ENCODE data around the gene ROM1. TPM values are rescaled to one million over a fixed set of nuclear protein-coding genes. Genes with fewer than 3 reads are reported as not detected.
"Not testable (repeated sequence)": the region's sequence is repeated elsewhere in the genome, so short reads cannot be mapped to it uniquely, and the experiment has no call there.

Gene ROM1
- total RNA-seq, 1 donor from 2014 or later, result 8.7 TPM

DNA sequence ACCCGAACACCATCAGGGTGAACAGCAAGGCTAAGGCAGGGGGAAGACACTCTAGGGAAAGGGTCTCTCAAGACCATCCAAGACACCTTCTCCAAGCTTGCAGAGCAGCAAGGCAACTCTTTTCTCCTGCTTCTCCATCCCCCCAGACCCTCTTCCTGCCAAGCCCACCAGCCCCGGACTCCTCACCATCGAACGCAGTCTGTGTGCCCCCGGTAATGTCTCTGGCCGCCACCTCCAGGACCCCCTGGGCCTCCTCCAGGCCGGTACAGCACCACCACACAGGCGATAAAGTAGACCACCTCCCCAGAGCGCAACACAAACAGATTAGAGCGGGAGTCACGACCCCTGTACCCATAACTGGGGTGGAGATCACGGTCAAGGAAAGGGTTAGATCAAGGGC, 4.3 kb upstream of the ROM1 start:
- no peak for DNase-seq (ENCODE audit: low spot score)

DNA sequence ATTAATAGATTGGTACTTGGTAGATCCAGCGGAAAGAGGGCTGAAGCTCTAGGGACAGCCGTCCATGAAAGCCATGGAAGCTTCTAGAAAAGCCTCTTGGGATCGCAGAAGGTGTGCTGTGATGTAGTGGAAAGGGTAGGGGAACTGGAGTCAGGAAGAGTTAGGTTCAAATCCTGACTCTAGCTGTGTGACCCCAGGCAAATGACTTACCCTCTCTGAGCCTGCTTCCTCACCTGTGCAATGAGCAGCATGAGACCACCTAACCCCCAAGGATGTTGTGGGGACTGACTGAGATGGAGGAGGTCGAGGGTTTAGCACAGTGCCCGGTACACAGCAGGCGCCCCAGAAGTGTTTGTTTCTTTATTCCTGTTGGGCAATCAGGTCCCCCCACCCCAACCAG, 2.7 kb upstream of the ROM1 start:
- no peak for DNase-seq (ENCODE audit: low spot score)

DNA sequence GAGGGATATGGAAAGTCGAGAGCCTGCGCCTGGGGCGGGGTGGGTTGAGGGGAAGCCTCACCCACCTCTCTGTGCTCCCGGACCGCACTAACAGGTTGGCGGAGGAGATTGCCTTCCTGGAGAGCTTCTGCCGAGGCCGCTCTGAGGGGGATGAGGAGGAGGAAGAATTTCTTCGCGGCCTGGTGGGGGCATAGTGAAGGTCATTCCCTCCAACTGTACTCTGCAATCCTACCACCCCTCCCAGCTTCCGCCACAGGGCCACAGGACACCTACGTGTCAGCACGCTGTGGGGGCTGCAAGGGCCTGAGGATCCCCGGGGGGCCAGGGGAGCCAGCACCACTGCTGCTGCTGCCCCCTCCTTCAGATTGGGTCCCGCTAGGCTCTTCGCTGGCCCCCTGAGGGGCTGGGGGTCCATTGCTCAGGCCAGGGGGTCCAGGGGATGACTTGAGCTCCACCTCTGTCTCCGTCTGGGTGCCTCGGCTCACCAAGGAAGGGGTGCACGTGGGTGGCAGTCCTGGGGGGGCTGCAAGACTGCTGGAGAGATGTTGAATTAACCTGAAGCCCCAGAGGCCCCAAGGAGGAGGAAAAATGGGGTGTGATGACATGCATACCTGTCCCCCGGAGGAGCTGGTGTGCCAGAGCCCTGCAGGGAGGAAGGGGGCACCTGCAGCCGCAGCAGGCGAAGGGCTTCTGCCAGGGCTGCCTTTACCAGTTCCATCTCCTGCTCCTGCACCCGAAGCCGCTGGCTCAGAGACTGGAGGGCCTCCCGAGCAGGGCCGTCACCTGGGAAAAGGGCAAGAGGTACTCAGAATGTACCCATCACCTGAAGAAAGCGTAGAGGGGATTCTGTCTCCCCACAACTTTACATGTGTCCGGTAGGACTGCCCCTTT, 2.0 kb upstream of the ROM1 start:
- no peak for DNase-seq (ENCODE audit: low spot score)

DNA sequence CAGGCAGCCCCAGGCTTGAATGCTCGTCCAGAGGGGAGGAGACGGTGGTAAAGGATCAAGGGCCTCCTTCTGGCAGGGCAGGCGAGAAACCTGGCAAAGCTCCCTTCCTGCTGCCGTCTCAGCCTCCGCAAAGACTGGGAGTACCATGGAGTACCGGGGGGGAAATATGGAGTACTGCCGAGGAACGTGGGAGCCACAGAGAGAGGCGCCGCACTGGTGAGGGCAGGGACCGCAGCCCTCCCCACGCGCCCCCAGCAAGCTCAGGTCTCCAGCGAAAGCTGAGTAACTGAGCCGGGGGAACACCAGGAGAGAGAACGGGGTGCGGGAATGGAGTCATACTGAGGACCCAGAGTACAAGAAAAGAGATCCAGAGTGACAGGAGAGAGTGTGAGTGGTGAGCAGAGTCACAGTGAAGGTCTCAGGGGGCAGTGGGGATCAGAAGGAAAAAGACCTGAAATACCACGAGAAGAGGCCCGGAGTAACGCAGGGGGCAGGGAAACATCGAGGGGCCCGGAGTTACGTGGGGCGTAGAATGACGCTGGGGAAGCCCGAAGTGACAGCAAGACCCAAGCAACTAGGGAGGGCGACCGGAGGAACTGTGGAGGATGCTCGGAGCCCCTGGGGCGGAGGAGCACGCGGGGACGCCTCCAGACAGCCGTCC, 1.2 kb upstream of the ROM1 start:
- DNase-seq (ENCODE audit: low spot score), result peak; percentile 78

DNA sequence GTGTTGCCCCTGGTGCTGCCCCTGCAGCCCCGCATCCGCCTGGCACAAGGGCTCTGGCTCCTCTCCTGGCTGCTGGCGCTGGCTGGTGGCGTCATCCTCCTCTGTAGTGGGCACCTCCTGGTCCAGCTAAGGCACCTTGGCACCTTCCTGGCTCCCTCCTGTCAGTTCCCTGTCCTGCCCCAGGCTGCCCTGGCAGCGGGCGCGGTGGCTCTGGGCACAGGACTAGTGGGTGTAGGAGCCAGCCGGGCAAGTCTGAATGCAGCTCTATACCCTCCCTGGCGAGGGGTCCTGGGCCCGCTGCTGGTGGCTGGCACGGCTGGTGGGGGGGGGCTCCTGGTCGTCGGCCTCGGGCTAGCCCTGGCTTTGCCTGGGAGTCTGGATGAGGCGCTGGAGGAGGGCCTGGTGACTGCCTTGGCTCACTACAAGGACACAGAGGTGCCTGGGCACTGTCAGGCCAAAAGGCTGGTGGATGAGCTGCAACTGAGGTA, 278 bp downstream of the ROM1 start:
- no peak for DNase-seq (ENCODE audit: low spot score)

DNA sequence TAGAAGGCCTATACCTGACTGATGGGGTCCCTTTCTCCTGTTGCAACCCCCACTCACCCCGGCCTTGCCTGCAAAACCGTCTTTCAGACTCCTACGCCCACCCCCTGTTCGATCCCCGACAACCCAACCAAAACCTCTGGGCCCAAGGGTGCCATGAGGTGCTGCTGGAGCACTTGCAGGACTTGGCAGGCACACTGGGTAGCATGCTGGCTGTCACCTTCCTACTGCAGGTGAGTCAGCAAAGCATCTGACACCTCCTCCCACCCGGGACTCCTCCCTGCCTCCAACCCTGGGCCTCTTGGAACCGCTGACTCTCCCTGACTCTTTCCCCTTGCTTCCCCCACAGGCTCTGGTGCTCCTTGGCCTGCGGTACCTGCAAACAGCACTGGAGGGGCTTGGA, 1.2 kb downstream of the ROM1 start:
- no peak for DNase-seq (ENCODE audit: low spot score)

DNA sequence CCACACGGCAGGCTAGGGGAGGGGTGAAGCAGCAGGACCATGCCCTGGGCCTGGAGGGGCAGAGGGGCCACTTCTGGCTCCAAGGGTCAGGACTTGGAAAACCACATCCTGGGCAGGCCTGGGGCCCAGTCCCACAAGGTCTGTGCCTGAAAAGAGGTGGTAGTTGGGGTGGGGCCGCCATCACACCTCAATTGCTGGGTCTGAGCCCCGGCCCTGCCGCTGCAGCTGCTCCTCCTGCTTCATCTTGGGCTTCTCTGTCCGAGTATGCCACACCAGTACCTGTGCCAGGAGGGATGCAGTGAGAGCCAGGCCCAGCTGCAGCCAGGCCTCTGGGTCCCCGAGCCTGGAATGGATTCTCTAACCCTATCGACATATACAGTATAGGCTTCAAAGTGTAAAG, 2.5 kb downstream of the ROM1 start:
- no peak for DNase-seq (ENCODE audit: low spot score)

DNA sequence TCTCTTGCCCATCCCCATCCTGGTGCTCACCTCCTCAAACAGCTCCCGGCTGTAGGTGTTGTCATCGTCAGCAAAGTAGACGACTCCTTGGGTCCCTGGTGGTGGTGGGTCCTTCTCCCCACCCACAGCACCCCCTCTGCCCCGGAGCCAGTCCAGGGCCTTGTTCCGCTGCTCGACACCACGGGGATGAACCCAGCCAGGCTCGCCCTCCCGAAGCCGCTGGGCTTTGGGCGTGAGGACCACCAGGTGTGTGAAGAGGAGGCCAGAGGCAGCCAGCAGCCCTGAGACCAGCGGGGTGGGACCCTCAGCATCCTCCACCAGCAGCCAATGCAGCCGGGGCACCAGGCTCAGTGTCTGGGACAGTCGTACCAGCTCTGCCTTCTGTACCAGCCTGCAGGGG, 3.9 kb downstream of the ROM1 start:
- not testable (repeated sequence) for DNase-seq (ENCODE audit: low spot score)

DNA sequence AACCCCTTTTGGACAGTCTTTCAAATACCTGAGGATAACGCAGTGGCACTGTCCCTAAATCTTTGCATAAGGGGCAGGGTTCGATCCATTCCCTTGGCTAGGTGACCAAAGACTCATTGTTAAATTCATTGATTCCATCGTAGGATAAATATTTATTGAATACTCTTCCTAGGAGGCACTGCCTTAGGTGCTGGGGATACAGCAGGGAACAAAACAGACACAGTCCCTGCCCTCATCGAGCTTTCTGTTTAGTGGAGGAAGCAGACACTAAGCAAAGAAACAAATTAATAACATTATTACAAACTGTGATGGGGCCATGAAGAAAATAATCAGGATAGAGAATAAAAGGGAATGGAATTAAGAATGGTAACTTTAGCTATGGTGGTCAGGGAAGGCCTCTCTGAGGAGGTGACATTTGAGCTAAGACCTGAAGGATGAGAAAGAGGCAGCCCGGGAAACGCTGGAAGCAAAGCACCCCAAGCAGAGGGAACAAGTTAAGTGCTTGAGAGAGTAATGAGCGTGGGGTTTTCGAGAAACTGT, 8.0 kb downstream of the ROM1 start:
- DNase-seq (ENCODE audit: low spot score), result no peak

DNA sequence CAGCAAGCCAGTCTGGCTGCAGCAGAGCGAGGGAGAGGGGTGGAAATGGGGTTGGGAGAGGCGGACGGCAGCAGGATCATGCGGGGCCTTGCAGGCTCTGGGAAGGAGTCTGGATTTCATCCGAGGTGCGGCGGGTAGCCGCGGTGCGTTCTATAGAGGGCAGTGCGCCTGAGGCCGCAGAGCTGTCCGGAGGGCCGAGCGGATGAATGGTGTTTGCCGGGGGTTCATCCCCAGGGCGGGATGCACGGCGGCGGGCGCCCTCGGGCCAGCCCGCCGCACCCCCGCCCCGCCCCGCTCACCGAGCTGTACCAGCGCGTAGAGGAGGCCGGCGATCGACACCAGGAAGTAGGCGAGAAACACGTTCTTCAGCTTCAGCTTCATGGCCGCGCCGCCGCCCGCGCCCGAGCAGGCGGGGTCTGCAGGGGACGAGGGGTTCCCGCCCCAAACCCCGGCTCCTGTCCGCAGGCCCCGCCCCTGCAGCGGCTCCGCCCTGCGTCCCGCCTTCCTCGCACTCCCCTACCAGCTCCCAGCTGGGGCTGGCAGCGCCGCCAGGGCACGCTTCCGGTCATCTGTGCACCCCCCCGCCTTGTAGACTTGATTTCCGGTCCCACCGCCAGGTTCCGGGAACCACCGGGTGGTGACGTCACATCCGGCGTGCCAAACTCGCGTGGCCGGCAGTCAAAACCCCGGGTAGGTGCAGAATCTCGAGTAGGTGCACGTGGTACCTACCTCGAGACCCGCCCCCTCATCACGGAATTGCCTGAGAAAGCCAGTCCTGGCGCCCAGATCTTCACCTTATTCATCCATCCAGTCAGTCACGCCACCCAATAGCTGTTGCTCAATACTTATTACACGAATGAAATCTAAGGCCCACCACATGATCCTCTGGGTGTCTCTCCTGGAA, 8.8 kb downstream of the ROM1 start, which contains the start of gene B3GAT3:
Gene B3GAT3, minus strand, starts transcription at position 420 of the 904 bp plus-strand sequence. Its CDS starts 39 bp downstream, at position 381.
- DNase-seq (ENCODE audit: low spot score), result peak; percentile 98

DNA sequence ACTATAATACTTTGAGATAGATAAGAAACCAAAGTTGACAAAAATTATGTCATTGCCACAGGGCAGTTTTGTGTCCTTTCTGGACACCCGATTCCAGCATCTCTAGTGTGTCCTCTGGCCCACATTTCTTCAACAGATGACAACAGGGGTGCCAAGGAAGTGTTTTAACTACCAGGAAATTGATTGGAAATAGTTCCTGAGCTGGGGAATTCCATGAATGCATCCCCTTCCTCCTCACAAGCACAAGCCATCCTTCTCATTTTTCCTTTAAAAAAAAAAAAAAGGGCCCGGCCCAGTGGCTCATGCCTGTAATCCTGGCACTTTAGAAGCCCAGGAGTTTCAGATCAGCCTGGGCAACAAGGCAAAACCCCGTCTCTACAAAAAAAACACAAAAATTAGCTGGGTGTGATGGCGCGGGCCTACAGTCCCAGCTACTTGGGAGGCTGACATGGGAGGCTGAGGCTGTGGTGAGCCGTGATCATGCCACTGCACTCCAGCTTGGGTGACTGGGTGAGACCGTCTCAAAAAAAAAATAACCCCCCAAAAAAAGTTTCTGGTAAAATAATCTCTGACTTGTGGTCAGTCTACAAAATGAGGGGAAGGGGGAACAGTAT, 9.5 kb downstream of the ROM1 start:
- DNase-seq (ENCODE audit: low spot score), result no peak

DNA sequence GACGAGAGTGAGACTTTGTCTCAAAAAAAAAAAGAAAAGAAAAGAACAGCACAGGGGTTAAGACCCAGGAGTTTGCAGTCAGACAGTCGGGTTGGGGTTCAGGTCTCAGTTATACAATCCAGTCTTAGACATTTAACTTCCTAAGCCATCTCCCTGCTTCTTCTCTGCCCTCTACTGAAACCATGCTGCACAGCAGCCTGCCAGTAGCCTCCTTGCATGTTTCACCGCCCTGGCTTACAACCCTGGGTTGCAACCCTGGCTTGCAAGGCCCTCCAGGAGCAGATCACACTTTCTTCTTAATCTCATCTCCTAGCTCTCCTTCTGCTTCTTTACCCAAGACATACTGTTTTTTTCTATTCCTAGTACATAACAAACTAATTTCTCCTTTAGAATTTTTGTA, 14.7 kb downstream of the ROM1 start:
- DNase-seq (ENCODE audit: low spot score), result no peak

DNA sequence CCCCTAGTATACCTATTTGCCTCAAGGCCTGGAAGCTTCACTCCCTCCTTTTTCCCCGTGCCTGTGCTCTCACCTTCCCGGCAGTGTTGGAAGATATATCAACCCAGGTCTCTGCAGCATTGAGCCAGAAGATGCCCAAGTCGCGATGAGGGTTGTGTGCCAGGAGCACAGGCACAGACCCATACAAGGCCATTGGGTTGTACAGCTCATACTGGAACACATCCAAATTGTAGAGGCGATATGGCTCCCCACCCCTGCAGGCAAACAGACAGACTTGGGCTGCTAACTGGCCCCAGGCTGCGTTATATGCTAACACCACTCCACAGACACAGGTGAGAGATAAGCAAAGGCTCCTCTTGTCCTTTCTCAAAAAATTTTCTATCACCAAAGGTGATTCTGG, 19.4 kb downstream of the ROM1 start:
- no peak for DNase-seq (ENCODE audit: low spot score)

DNA sequence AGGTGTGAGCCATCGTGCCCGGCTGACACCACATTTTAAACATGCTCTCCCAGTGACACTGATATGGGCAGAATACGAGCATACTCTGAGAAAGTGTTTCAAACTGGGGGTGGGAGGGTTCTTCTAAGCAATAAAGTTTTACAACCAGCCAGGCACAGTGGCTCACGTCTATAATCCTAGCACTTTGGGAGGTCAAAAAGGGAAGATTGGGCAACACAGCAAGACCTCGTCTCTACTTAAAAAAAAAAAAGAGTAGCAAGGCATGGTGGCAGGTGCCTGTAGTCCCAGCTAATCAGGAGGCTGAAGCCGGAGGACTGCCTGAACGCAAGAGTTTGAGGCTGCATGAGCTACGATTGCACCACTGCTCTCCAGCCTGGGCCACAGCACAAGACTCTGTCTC, 31.2 kb downstream of the ROM1 start:
- no peak for DNase-seq (ENCODE audit: low spot score)

DNA sequence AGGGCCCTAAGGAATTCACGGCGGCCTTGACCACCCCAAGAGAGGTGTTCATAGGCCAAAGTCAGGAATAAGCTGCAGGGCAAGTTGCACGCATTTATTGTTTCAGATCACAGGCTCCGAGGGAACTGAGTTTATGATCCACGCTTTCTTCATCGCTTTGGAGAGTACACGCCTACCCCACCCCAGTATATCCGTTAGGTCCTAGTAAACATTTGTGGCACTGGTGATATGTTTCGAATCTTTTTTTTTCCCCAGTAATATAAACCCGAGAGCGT, 32.6 kb downstream of the ROM1 start:
- DNase-seq (ENCODE audit: low spot score), result no peak

DNA sequence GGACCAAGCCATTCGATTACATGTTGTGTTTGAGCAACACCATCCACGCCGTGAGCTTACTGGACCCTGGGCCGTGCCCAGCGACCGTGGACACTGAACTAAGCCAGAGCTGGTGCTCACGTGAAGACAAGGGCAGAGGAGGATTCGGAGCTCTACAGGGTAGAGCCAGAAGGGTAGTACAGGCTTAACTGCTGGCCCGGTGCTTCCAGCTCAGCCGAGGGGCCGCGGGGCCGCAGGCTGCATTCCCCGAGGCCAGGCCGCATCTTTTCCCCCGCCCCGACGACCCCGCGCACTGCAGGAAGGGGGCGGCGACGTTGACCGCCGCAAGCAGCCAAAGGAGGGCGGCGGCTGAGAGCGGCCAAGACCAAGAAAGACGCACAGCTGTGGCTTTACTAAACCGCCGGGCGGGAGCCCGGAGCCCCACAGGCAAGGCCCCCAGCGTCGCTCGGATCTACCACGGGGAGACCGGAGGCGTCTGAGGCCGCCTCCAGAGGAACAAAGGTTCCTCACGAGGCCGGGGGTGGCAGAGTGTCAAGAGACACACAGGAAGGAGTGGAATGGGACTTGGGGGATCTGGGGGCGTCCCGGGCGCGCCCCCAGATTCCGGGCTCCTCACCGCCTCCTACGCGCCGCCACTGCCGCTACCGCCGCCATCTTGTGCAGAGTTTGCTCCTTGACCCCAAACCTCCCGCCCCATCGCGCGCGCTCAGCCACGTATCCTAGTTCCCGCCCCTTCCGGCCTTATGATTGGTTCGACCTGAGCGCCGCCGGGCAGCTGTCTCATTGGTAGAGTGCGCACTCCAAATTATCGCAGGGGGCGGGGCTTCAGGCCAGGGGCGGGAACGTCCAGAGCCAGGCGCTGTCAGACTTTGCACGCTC, 33.1 kb downstream of the ROM1 start, which contains the start of gene GANAB:
Gene GANAB, minus strand, starts transcription at position 668 of the 879 bp plus-strand sequence. Its CDS starts 14 bp downstream, at position 654.
- peak; percentile 99 for DNase-seq (ENCODE audit: low spot score)

DNA sequence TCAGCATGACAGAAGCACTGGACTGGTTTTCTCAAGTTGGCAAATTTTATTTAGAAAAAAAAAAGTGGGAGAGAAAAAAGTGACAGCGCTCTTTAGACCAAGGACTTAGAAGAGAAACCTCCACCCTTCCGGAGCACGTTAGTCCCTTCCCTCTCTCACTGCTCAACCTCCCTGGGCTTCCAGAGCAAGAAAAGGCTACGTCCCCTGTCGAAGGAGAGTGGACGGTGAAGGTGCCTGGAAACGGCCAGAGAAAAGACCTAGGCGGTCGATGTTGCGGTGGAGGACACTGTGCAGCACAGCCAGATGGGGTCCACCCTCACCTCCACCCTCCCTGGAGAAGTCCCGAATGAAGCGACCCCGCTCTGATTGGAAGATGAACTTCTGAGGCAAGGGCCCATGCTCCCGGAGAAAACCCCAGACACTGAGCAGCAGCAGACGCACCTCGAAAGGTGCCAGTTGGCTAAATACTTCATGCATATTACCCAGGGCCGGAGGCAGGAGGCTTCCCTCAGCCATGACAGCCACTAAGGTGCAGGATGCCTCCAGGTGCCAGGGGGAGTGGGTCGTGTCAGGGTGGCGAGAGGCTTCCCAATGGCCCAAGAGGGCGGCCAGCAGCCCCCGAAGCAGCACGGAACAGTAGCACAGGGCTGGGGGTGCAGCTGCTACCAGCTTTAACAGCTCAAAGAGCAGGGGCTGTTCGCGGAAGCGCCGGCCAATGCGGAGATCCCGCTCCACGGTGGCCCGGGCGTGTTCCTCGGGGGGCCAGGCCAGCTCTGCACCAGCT, 34.0 kb downstream of the ROM1 start:
- no peak for DNase-seq (ENCODE audit: low spot score)

DNA sequence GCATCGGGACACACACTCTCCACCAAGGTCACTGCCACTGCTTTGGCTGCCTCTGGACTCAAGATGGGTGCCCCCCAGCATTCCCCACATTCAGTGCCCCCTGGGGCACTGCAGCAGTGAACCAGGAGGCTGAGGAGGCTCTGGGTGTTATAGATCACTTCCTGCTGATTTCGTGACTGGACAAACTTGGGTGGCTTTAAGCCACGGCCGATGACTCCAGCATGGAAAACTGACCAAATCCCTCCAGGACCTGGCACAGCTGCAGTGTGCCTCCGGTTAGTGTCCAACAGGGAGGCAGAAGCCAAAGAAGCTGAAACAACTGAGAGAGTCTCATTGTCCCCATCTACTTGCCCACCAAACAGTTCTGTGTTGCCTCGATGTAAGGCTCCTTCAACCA, 34.5 kb downstream of the ROM1 start:
- no peak for DNase-seq (ENCODE audit: low spot score)

DNA sequence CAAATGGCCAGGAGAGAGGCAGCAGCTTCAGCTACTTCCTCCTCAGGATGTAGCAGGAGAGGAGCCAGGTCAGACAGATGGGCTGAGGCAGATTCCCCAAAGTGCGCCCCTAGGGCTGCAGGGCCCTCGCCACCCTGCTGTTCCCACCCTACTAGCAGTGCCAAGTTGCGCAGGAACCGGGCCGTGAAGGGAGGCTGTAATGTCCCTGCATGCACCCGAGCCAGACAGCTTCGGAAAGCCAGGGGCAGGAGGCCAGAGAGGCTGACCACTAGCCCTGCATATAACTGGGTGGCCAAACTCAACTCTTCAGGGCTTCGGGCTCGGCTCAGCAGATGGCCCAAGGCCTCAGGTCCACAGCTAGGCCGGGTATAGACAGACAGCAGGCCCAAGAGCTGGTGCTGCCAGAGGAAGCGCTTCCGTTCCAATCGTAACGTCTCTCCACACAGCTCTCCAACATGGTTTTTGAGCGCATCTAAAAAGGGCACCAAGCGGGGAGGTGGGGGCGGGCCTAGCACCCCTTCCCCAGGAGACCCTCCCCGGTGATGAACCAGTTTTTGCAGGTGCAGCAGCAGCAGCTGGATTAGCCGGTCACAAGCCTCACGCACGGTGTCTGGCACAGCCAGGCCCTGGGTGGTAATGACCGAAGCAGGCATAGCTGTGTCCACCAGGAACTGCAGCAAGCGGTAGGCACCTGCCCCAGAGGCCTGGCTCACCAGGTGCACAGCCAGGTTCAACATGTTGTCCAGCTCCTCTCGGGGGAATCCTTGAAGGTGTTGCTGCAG, 35.3 kb downstream of the ROM1 start:
- DNase-seq (ENCODE audit: low spot score), result no peak

Measured in umbilical cord (tissue), 2 donors.